Articular chondrocyte of knee joint (primary cell): ENCODE data around the gene FBXL5. TPM values are rescaled to one million over a fixed set of nuclear protein-coding genes. Genes with fewer than 3 reads are reported as not detected.

Source experiments
- total RNA-seq: library from RNA; depleted of rRNA; stranded (reverse); fragments of >200 nt; gene quantifications from 2 replicates; pipeline ENCODE4 v1.2.3, GENCODE V29; 2012

The FBXL5 gene
- 105 and 145 TPM in 2 replicates for total RNA-seq

DNA sequence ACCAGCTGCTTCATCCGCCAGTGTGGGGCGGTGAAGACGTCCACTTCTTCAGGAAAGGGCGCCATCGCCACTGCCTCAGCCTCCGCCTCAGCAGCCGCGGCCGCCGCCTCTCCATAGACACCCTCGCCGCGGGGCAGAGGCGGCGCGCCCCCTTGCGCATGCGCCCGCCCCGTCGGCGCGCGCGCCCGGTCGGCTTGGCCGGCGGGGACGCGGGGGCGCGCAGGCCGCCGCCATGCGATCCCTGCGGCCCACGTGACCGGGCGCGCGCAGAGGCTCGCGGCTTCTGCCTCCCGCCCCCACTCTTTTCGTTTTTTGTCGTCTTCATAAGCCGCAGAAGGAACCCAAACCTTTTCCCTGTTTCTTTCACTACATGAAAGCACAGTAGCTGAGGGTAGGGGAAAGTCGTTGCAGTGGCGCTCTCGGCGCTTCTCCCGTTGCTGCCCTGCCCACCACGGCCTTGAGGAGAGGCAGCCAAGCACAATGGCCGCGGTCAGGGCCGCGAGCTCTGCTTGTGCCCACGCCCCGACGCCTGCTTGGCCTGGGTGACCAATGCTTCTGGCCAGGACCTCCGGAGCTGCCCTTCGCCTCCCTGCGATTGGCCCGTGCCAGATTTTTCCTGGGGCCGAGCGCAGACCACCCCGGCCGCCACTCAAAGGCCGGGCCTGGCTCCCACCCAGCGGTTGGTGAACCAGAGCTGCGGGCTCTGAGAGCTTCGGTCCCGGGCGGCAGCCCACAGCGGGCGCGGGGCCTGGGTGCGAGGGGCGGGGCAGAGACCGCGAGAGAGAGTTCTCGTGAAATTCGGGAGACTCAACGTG is at the start of gene FBXL5:
Gene FBXL5, minus strand, starts transcription at position 135 of the 815 bp plus-strand sequence. Its CDS starts 70 bp downstream, at position 65.

GRCh38 chr4:15702941-15703403 is 47.8 kb upstream of the FBXL5 start, which contains the start of gene BST1:
TSS of gene BST1 (plus strand) at chr4:15703065. CDS start at chr4:15703145, 80 bp downstream.

GRCh38 chr4:15681372-15682241 is 26.4 kb upstream of the FBXL5 start, which contains the start of gene FAM200B:
TSS of gene FAM200B (plus strand) at chr4:15681827. CDS start at chr4:15686978, 5,151 bp downstream.

Other genes starting within 250 kb of the FBXL5 start
- gene C1QTNF7, start 227.3 kb downstream of the FBXL5 start, total RNA-seq = 0.86 and 0.91 TPM in 2 replicates
- gene CC2D2A, start 185.5 kb downstream of the FBXL5 start, total RNA-seq = 41.0 and 45.1 TPM in 2 replicates
- 27.8 and 33.7 TPM in 2 replicates for gene FAM200B, start 26.5 kb upstream of the FBXL5 start, total RNA-seq
- 21.8 and 31.1 TPM in 2 replicates for gene BST1, start 47.7 kb upstream of the FBXL5 start, total RNA-seq
- 0.11 and 0.13 TPM in 2 replicates for gene CD38, start 123.0 kb upstream of the FBXL5 start, total RNA-seq